SW480 (cell line): Measurements from ENCODE around the gene ZBTB25.

Experiments used
- DNase-seq: peaks from one replicate; pipeline ENCODE4 v3.0.0-alpha.2; 2016; ENCODE audit warnings: low spot score

Gene ZBTB25

GRCh38 chr14:64475585-64476273, 27.9 kb downstream of the ZBTB25 start:
- DNase-seq, result no peak

- no peak for DNase-seq
Measured at GRCh38 chr14:64474698-64475097, 28.9 kb downstream of the ZBTB25 start.

GRCh38 chr14:64474041-64474440, 29.6 kb downstream of the ZBTB25 start:
- DNase-seq, result no peak

- no peak for DNase-seq
Measured at GRCh38 chr14:64468451-64468850, 35.2 kb downstream of the ZBTB25 start.

GRCh38 chr14:64467566-64467965, 36.1 kb downstream of the ZBTB25 start:
- DNase-seq, result no peak

GRCh38 chr14:64467101-64467500, 36.5 kb downstream of the ZBTB25 start:
- DNase-seq, result no peak

- peak; percentile 24 for DNase-seq
Measured at GRCh38 chr14:64465831-64466554, 37.6 kb downstream of the ZBTB25 start.

GRCh38 chr14:64465191-64465822, 38.3 kb downstream of the ZBTB25 start, which contains the start of gene AKAP5:
AKAP5 (plus strand) TSS chr14:64465499; CDS start chr14:64468395, 2,896 bp downstream.
- DNase-seq, result peak; percentile 26

- DNase-seq, result peak; percentile 15
Measured at GRCh38 chr14:64464651-64465050, 39.0 kb downstream of the ZBTB25 start.

- DNase-seq, result no peak
Measured at GRCh38 chr14:64463873-64464272, 39.8 kb downstream of the ZBTB25 start.

- no peak for DNase-seq
Measured at GRCh38 chr14:64463195-64463594, 40.4 kb downstream of the ZBTB25 start.

- no peak for DNase-seq
Measured at GRCh38 chr14:64461221-64461620, 42.4 kb downstream of the ZBTB25 start.

GRCh38 chr14:64459405-64460136, 44.1 kb downstream of the ZBTB25 start:
- no peak for DNase-seq

- DNase-seq, result no peak
Measured at GRCh38 chr14:64454671-64455070, 49.0 kb downstream of the ZBTB25 start.

GRCh38 chr14:64450255-64450654, 53.4 kb downstream of the ZBTB25 start:
- DNase-seq, result no peak

- no peak for DNase-seq
Measured at GRCh38 chr14:64447876-64448670, 55.6 kb downstream of the ZBTB25 start.

- no peak for DNase-seq
Measured at GRCh38 chr14:64444984-64445845, 58.4 kb downstream of the ZBTB25 start.

- DNase-seq, result no peak
Measured at GRCh38 chr14:64444140-64444539, 59.5 kb downstream of the ZBTB25 start.

GRCh38 chr14:64442300-64442988, 61.2 kb downstream of the ZBTB25 start:
- no peak for DNase-seq

- no peak for DNase-seq
Measured at GRCh38 chr14:64440494-64440893, 63.1 kb downstream of the ZBTB25 start.
